ENCODE measurements around the gene SCIN.

DNA sequence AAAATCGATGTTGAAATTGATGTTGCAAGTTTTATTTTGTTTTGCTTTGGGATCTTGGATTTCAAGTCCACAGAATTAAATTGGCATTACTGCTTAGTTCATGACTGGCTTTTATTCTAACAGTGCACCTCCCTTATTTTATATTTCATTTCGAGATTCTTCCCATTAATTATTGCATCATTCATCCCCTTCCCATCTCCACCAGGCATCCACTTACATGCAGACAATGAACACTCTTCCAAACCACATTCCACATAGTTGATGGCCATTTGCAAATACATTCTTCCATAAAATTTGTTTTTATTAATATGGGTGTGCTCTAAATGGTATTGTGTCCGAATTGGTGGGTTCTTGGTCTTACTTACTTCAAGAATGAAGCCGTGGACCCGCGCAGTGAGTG, 15.6 kb upstream of the SCIN start:
- TF ChIP-seq CTCF (optimal IDR thresholded peaks at IDR 0.05 in 1 of 3, IDR thresholded peaks at IDR 0.05 in 1 of 3, conservative IDR thresholded peaks at IDR 0.05 in 1 of 3; ENCODE audit: extremely low read depth in 1 of 3, insufficient read depth in 2 of 3, low read length in 3 of 3) (no peak), EZH2 (IDR thresholded peaks at IDR 0.05; ENCODE audit: low read length) (no peak)
